HCT116 (cell line): ENCODE data around the gene ACOT7.

Experiments
- CEBPB ChIP-seq: IDR thresholded peaks from 2 replicates; pipeline ENCODE4 v1.6.1; 2012; ENCODE audit warnings: low read depth
- ELF1 ChIP-seq: IDR thresholded peaks from 2 replicates; pipeline ENCODE4 v1.6.1; 2012; ENCODE audit warnings: low read depth, borderline replicate concordance
- EZH2 ChIP-seq: fragments of 200-600 bp; sonication (generic); IDR thresholded peaks from 2 replicates; pipeline ENCODE4 v1.6.1; 2017; ENCODE audit warnings: antibody characterized with exemption, mixed run types
- JUND ChIP-seq: IDR thresholded peaks from 2 replicates; pipeline ENCODE4 v1.6.1; 2012
- POLR2A ChIP-seq: IDR thresholded peaks from 2 replicates; pipeline ENCODE4 v1.7.0; 2011; ENCODE audit warnings: borderline replicate concordance; ENCODE audit not compliant: insufficient read depth, insufficient read length; ENCODE audit errors: extremely low read depth
- RAD21 ChIP-seq: IDR thresholded peaks from 2 replicates; pipeline ENCODE4 v1.6.1; 2012; ENCODE audit warnings: low read depth, mild to moderate bottlenecking
- SIN3A ChIP-seq: IDR thresholded peaks from 2 replicates; pipeline ENCODE4 v1.6.1; 2012; ENCODE audit warnings: low read depth
- SRF ChIP-seq: IDR thresholded peaks from 2 replicates; pipeline ENCODE4 v1.6.1; 2012; ENCODE audit warnings: low read depth
- YY1 ChIP-seq: IDR thresholded peaks from 2 replicates; pipeline ENCODE4 v1.6.1; 2011; ENCODE audit warnings: low read length, low read depth, moderate library complexity, mild to moderate bottlenecking; ENCODE audit not compliant: insufficient replicate concordance; ENCODE audit errors: extremely low read depth
- ZBTB33 ChIP-seq: IDR thresholded peaks from 2 replicates; pipeline ENCODE4 v1.6.1; 2011; ENCODE audit warnings: mild to moderate bottlenecking, low read length, moderate library complexity; ENCODE audit not compliant: insufficient replicate concordance; ENCODE audit errors: extremely low read depth
- ZFX ChIP-seq: fragments of 450-650 bp; IDR thresholded peaks from 2 replicates; pipeline ENCODE4 v1.6.1; 2017
- TF ChIP-seq, protein P1 (sequence below), 3 experiments: fragments of 200-600 bp in 1 of 3; sonication (generic) in 1 of 3; IDR thresholded peaks in 2 of 3; conservative IDR thresholded peaks in 1 of 3; 2 replicates each; pipeline ENCODE4 v1.5.1; 2012 to 2017; ENCODE audit warnings: low read depth in 2 of 3, low read length in 2 of 3, antibody characterized with exemption in 1 of 3, borderline replicate concordance in 1 of 3, control low read depth in 1 of 3, mild to moderate bottlenecking in 1 of 3, mixed read lengths in 1 of 3, mixed run types in 1 of 3, moderate library complexity in 1 of 3; ENCODE audit not compliant: insufficient read depth in 1 of 3
- TF ChIP-seq, protein P2 (sequence below): IDR thresholded peaks from 2 replicates; pipeline ENCODE4 v1.6.1; 2012; ENCODE audit warnings: low read depth
- TF ChIP-seq, protein P3 (sequence below): IDR thresholded peaks from 2 replicates; pipeline ENCODE4 v1.6.1; 2012

DNA sequence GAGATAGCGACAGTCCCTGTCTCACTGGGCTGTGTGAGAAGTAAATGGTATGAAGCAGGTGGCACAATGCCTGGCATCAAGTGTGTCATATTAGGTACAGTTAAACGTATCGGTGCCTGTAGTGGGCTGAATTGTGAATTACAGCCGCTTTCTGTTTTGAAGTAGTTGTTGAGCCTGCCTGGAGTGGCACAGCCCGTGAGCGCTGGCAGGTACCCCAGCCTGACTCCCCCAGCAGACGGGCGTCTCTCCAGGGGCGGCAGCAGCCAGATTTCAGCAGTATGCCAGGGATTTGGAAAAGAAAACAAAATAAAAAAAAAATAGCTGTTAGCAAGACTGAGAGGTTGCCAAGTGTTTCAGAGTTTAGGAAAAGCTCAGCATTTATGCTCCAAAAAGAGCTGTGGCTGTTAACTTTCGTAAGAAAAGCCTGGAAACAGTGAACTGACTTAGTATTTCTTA, 106.1 kb downstream of the ACOT7 start:
- TF ChIP-seq CEBPB (no peak), POLR2A (no peak), JUND (no peak), YY1 (no peak), ELF1 (no peak), SRF (no peak), RAD21 (no peak), EZH2 (no peak), ZBTB33 (no peak), SIN3A (no peak), ZFX (no peak)
- TF ChIP-seq, protein P1, sequence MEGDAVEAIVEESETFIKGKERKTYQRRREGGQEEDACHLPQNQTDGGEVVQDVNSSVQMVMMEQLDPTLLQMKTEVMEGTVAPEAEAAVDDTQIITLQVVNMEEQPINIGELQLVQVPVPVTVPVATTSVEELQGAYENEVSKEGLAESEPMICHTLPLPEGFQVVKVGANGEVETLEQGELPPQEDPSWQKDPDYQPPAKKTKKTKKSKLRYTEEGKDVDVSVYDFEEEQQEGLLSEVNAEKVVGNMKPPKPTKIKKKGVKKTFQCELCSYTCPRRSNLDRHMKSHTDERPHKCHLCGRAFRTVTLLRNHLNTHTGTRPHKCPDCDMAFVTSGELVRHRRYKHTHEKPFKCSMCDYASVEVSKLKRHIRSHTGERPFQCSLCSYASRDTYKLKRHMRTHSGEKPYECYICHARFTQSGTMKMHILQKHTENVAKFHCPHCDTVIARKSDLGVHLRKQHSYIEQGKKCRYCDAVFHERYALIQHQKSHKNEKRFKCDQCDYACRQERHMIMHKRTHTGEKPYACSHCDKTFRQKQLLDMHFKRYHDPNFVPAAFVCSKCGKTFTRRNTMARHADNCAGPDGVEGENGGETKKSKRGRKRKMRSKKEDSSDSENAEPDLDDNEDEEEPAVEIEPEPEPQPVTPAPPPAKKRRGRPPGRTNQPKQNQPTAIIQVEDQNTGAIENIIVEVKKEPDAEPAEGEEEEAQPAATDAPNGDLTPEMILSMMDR (IDR thresholded peaks at IDR 0.05 in 2 of 3, conservative IDR thresholded peaks at IDR 0.05 in 1 of 3; ENCODE audit: borderline replicate concordance in 1 of 3, insufficient read depth in 1 of 3, low read depth in 2 of 3, low read length in 2 of 3), result no peak
- TF ChIP-seq, protein P2, sequence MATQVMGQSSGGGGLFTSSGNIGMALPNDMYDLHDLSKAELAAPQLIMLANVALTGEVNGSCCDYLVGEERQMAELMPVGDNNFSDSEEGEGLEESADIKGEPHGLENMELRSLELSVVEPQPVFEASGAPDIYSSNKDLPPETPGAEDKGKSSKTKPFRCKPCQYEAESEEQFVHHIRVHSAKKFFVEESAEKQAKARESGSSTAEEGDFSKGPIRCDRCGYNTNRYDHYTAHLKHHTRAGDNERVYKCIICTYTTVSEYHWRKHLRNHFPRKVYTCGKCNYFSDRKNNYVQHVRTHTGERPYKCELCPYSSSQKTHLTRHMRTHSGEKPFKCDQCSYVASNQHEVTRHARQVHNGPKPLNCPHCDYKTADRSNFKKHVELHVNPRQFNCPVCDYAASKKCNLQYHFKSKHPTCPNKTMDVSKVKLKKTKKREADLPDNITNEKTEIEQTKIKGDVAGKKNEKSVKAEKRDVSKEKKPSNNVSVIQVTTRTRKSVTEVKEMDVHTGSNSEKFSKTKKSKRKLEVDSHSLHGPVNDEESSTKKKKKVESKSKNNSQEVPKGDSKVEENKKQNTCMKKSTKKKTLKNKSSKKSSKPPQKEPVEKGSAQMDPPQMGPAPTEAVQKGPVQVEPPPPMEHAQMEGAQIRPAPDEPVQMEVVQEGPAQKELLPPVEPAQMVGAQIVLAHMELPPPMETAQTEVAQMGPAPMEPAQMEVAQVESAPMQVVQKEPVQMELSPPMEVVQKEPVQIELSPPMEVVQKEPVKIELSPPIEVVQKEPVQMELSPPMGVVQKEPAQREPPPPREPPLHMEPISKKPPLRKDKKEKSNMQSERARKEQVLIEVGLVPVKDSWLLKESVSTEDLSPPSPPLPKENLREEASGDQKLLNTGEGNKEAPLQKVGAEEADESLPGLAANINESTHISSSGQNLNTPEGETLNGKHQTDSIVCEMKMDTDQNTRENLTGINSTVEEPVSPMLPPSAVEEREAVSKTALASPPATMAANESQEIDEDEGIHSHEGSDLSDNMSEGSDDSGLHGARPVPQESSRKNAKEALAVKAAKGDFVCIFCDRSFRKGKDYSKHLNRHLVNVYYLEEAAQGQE, result no peak
- TF ChIP-seq, protein P3, sequence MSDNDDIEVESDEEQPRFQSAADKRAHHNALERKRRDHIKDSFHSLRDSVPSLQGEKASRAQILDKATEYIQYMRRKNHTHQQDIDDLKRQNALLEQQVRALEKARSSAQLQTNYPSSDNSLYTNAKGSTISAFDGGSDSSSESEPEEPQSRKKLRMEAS, result no peak
